HG02623 (cell line): Measurements from ENCODE around the gene KLK12.

Source experiments
- ATAC-seq: cut with Tn5 transposase; IDR thresholded peaks from one replicate; pipeline ENCODE4 v1.9.1; 2021; ENCODE audit warnings: moderate library complexity; ENCODE audit not compliant: unreplicated experiment

KLK12 gene

DNA sequence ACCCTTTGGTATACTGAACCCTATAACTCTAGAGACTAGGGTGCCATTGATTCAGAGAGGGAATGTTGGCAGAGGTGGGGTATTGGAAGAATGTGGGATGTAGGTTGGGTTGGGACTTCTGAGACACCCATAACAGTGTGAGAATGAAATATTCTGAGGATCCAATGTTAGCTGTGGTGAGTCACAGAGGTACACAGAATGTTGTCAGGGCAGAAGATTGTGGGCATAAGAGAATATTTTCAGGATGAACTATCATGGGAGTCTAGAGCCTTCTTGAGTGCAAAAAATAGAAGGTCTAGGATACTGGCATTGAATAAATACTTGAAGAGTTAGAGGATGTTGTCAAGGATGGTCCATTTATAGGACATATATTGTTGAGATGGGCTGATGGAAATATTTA is 21.1 kb upstream of the KLK12 start:
- no peak for ATAC-seq

DNA sequence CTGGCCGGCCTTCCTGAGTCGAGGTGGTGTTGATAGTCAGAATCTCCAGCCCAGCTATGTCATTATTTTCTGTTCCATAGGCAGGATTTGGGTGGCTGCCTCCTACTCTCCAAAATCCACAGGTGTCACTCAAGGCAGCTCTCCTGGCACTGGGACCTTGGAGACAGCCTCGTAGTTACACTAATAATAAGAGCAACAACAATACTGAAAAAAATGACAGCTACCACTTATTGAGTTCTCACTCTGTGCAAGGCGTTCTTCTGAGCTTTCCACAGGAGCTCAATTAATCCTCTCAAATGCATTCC is 12.2 kb upstream of the KLK12 start:
- no peak for ATAC-seq

DNA sequence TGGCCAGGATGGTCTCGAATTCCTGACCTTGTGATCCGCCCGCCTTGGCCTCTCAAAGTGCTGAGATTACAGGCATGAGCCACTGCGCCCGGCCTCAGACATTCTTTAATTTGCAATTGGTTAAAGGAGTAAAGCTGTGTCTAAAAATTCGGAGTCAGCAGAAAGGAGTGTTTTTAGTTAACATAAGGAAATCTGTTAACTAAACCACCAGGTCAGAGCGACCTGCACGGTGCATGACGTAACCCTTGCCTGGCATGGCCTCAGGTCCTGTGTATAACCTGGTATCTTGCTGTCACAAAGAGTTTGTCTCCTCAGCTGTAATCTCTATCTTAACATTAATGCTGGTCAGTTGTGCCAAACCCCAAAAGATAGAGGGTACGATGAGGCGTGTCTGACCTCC is 9.5 kb upstream of the KLK12 start:
- no peak for ATAC-seq

DNA sequence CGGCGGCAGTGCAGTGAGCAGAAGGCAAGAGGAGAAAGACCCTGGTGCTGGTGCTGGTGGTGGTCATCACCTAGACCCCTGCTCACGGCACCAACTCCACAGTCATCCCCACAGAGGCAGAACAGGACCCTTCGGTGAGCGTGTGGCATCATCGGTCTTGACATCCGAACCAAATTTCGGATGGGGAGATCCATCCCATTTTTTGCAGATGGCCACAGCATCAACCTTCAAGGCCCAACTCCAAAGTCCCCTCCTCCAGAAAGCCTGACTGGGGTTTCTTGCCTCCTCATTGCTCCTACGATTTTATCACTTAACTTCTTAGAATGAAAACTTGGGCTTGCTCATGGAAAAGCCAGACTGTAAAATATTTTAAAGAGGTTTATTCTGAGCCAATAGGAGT is 8.7 kb upstream of the KLK12 start:
- no peak for ATAC-seq

DNA sequence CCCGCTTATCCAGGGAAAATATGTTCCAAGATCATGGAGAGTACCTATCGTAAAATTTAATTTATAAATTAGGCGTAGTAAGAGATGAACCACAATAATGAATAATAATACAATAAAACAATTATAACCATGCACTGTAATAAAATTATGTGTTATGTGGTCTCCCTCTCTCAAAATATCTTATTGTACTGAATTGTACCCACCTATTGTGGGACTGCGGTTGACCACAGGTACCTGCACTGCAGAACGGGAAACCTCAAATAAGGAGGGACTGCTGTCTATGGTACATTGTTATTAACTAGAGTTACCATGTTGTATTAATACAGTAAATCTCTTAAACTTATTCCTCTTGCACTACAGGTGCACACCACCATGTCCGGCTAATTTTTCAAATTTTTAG is 5.3 kb upstream of the KLK12 start:
- ATAC-seq, result no peak

DNA sequence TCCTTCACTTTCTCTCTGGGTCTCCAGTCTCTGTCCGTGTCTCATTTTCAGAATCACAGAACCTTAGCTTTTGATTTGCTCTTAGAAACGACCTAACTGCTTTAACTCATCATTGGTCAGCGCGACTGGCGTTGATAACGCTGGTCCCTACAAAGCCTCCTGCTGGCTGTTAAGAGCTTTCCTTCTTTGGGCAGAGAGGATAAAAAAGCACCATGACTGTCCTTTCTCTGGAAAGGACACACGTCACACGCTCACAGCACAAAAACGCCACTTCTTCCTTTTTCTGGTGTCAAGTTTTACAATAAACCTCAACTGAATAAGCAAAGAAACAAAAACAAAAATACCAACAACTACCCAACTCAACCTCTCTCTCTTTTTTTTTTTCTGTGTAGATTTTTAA is 1.7 kb upstream of the KLK12 start:
- no peak for ATAC-seq

DNA sequence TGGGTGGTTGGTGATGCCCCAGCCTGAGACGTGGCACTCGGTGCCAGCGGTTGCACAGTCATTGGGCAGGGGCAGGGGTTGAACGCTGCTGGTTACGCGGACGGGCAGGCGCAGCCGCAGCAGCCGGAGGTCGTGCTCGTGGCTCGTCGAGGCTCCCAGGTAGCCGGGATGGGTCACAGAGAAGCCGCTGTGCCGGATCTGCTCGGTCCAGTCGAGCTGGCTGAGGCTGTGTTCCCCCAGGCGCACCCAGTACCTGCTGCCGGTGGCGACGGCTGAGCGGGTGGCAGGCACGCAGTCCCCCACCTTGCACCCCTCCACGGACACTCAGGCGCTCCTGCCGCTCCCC is 2.9 kb downstream of the KLK12 start:
- no peak for ATAC-seq

DNA sequence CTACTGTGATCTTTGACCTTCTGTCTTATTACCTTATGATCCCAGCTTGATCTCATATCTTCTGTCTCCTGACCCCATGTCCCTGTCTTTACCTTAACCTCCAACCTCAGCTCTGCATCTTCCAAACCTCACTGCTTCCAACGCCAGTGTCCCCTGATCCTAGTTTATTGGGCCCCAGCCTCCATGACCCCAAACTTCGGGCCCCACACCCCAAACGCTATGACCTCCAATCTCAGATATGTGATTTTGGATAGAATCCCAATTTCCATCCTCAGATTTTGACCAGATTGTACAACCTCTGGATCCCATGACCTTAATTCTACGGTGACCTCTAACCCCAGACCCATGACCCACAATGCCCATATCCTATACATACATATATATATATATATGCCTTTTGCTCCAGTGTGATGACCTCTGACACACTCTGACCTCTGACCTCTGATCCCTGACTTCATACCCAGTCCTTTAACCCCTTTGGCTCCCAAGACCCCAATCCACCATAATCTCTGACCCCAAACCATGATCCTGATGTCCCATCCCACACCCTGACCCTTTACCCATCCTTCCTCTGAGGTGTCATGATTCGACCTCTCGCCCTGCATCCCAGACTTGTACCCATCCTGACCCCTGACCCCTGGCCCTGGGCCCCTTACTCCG is 3.5 kb downstream of the KLK12 start:
- ATAC-seq, result no peak

DNA sequence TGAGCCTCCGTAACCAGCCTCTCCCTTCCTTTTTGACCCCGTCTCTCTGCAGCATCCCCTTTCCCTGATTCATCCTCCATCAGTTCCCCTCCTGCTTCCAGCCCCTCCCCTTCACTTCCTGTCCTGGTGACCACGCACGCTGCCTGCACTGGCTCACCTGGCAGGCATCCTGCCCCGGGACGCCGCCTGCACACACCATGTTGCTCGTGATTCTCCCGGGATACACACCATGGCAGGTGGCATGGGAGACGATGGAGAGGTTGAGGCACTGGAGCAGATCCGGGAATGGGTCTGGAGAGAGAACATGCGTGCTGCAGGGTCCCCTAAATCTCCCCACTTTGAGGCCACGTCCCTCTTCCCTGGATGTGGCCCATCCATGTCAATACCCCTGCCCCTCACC is 4.2 kb downstream of the KLK12 start:
- no peak for ATAC-seq

DNA sequence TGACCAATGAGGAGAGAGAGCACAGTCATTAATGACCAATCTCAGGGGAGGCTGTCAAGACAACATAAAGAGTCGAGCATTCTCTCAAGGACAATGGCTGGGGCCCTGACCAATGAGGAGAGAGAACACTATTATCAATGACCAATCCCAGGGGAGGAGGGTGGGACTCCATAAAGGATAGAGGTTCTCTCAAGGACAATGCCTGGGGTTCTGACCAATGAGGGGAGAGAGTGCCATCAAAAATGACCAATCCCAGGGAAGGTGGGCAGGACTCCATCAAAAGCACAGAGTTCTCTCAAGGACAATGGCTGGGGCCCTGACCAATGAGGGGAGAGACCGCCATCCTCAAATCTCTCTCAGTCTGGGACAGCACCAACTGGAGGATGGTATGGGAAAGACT is 5.1 kb downstream of the KLK12 start:
- ATAC-seq, result no peak

DNA sequence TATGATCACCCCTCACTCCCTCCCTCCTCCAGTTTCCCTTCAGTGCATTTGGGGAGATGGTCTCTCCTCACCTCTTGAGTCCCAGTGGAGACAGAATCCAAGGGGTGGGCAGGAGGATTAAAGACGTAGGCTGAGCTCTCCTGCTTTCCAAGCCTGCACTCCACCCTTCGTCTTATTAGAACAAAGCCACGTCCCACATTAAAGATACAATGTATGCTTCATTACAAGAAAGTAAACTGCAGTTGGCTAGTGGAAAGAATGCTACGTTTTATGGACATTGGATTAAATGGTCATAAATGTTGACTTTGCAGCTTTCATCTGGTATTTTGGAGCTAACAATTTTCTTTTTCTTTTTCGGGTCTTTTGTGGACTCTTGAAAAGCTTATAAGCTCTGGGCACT is 6.9 kb downstream of the KLK12 start:
- ATAC-seq, result no peak

DNA sequence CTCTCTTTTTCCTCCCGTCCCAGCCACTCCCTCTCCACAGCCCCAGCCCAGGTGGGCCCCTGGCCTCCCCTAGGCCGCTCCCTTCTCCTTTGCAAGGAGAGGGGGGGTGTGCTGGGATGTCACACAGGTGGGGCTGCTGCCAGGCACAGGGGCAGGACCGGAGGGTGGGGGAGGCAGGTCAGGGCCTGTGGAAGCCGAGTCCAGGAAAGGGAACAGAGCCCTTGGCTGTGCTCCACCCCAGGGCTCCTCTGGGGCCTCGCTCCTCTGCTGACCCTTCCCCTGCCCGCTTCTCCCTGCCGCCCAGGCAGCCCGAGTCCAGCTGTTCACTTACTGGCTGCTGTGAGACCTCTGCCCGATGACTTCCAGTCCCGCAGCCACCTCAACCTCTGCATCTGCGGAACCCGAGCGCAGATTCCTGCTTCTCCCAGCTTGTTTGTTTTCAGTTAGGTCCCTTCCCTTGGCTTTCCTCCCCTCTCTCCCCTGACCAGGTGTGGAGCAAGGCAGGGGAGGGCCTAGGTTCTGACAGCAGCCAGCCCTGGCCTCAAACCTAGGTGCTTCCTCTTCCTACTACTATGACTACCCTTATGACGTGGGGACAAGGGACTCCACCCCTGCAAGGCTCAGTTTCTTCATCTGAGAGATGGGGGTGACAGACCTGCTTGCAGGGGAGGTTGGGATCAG is 7.5 kb downstream of the KLK12 start:
- ATAC-seq, result no peak

DNA sequence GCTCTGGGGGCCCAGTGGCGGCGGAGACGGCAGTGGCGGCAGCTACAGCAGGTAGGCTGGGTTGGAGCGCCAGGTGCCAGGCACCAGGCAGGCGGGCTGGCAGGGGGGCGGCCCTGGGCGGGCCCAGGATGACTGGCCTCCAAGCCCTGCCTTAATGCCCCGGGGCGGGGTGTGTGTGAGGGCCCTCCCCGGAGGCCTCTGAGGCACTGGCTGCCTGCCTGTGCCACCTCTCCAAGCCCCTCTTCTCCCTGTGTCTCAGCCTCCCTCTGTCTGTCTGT is 8.3 kb downstream of the KLK12 start, which contains the start of gene KLK11:
Gene KLK11, minus strand, starts transcription at position 63 of the 278 bp plus-strand sequence. CDS start 985 bp downstream, outside the sequence.
- ATAC-seq, result no peak

DNA sequence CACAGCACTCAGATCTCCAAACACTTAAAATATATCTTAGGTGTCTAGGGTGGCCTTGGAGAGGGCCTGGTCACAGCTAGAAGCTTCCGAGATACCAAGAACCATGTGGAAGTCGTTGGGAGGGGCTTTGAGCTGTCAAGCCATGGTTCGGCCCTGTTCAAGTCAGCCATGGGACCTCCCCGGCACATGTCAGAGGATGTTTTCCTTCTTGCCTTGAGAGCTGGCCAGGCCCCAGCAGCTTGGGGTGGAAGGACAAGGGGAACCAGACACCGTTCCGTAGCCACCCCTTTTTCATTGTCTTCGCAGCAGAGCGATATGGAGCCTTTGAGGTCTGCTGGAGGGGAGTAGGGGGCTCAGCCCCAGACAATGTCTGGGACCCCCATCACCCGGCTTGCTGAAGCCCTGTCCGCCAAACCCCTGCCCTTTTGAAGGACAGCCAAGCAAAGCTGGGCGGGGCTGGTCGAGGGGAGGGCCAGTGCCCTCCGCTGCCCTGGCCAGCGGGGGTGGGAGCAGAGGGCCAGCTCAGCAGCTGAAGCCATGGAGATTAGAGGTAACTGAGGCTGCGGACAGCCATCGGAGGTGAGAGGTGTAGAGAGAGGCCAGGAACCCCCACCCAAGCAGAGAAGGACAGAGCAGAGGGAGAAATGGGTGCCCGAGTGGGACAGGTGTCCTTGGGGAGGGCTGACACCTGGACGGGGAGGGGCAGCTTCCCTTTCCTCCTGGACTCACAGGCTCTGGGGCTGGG is 8.8 kb downstream of the KLK12 start:
- ATAC-seq, result no peak

DNA sequence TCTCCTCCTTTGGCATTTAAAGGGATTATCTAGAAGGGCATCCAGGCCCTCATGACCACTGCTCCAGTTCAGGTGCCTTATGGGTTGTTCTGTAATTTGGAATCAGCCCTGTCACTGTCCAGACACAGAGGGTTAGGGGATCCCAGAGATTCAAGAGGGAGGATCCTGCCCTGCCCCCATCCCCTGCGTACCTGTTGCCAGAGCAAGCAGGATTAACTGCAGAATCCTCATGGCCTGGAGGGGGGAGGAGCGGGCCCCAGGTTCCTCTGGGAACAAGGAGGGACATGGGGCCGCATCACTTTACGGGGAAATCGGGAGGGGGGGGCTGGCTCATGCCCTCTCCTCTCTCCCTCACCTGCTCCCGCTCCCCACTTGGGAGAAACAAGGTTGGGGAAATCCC is 9.4 kb downstream of the KLK12 start:
- no peak for ATAC-seq

DNA sequence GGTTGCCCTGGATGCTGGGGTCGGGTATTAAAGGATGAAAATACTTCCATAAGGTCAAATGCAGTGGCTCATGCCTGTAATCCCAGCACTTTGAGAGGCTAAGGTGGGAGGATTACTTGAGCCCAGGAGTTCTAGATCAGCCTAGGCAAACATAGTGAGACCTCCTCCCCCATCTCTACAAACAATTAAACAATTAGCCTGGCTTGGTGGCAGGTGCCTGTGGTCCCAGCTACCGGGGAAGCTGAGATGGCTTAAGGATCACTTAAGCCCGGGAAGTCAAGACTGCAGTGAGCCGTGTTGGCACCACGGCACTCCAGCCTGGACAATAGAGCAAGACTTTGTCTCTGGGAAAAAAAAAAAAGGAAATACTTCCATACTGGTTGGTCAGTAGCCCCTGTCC is 9.9 kb downstream of the KLK12 start:
- ATAC-seq, result no peak

DNA sequence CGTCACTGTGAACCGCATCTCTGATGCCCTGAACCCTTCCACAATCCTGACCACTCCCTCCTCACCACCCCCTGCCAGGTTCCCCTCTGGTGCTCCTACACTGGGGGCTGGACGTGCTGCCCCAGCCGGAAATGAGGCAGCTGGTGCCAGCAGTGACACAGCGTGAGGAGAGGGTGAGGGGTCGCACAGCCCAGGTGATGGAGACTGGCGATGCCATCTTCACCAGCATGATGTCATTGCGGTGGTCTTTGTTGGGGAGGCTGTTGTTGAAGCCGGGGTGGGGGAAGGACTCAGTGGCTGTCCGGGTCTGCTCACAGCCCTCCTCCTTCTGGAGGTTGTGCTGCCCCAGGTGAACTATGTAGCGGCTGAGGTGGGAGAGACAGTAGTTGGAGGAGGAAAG is 10.9 kb downstream of the KLK12 start:
- no peak for ATAC-seq

DNA sequence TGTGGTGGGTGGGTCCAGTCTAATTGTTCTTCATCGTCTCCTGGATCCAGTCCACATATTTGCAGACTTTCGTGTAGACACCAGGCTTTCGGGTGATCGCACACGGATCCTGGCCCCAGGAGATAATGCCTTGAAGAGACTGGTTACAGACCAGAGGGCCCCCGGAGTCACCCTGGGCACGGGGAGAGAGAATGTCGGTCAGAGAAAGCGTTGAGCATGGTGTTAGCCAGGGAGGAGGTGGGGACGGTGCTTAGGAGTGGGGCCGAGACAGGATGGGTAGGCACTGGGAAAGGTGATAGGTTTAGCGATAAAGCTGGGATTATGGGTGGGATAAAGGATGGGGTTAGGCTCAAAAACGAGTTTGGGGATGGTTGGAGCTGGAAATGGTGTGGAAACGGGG is 12.3 kb downstream of the KLK12 start:
- ATAC-seq, result no peak

DNA sequence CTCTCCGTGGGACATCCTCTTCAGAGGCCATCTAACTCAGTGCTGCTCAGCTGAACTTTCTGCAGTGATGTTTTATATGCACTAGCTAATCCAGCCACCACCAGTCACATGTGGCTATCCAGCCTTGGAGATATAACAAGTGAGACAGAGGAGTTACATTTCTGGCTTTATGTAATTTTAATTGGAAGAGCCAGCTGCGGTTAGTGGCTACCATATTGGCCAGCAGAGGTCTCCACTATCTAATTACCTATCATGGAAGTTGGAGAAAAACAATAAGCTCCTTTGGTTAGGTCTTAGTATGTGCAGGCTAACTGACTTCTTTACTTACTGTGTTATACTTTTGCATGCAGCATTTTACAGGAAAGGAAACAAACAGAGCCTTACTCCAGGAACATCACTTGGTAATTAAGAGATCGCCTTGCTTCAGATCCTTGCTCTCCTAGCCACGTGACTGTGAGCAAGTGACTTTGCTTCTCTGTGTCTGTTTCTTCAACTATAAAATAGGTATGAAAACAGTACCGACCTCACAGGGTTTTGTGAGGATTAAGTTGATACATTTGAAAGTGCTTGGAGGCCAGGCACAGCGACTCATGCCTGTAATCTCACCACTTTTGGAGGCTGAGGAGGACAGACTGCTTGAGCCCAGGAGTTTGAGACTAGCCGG is 13.7 kb downstream of the KLK12 start:
- no peak for ATAC-seq

DNA sequence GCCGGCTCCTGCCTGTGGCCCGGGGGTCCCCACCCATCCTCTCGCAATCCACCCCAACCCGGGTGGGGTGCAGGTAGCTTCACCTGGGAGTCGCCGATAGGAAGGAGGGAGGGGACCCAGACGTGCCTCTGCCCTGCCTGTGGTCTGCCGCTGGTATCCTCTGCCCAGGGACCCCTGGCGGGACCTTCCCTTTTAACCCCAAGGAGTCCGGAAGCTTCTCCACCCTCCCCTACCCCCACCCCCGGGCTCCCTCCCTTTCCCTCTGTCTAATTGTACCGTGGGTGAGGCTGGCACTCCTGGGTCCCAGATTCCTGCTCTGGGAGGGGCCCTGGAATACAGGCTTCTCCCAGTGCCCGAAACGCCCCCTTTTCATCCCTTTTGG is 15.3 kb downstream of the KLK12 start, which contains the start of gene KLK10:
Gene KLK10, minus strand, starts transcription at position 166 of the 382 bp plus-strand sequence. CDS start 579 bp downstream, outside the sequence.
- ATAC-seq, result no peak

DNA sequence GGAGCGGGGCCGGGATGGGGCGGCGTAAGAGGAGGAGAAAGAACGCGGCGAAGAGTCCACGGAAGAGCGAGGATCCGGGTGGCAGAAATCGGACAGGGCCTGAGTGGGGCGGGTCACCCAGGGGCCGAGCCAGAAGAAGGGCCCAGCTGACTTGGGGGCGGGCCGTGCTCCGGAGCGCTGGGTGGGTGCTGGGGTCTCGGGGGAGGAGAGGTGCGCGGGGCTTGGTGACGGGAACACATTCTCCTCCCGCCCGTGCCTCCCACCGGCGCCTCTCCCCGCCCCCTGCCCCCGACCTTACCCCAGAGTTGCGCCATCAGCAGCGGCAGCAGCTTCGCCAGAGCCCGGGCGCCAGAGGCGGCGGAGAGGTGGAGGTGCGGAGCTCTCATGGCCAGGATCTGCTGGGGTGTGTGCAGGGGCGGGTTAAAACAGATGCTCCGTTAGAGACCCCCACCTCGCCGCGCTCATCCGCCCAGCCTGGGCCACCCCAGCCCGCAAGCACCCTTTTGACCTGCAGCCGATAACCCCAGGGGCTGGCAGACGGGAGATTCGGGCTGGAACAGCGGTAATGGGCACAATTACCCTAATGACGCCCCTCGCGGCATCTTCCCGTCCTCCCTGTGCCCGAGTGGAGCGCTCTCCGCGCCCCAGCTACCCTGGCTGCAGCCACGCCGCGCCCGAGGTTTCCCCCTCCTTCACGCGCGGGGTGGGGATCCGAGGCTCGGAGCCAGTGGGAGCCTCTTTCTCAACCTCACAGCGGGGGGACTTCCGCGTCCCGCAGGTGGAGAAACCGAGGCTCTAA is 15.9 kb downstream of the KLK12 start:
- no peak for ATAC-seq
